ENCODE data around the gene LNP1. TPM values are rescaled to one million over a fixed set of nuclear protein-coding genes. Genes with fewer than 3 reads are reported as not detected.

LNP1 gene
- total RNA-seq, 3 donors from 2014 or later: 1.2 to 1.7 (median 1.3) TPM

DNA sequence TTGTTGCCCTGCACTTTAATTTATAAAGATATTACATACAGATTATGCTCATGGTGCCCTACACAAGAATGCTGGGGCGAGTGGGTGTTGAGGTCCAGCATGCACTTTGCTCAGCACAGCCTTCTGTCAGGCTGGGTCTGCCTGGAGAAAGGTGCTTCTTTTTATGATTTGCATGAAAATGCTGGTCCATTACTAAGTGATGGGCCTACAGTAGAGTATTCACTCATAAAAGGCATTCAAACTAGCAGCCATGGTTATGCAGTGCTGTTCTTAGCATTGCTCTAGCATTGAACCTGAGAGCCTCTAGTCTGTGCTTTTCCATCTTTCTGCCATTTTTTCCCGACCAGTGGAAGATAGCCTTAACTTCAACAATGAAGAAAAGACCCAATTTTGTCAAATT is 12.3 kb downstream of the LNP1 start:
- DNase-seq (no peak), ATAC-seq (no peak)
- Histone ChIP-seq H3K9me3 (no peaks in the 10 kb centered on the region), H3K4me1 (ENCODE audit: low read depth) (no peaks in the 10 kb centered on the region), H3K4me3 (no peak overlapping the region), H3K36me3 (ENCODE audit: low read depth) (no peaks in the 10 kb centered on the region)
- intact Hi-C loops (cut with DNase I, micrococcal nuclease): no loop called here
- TF ChIP-seq, protein P1, sequence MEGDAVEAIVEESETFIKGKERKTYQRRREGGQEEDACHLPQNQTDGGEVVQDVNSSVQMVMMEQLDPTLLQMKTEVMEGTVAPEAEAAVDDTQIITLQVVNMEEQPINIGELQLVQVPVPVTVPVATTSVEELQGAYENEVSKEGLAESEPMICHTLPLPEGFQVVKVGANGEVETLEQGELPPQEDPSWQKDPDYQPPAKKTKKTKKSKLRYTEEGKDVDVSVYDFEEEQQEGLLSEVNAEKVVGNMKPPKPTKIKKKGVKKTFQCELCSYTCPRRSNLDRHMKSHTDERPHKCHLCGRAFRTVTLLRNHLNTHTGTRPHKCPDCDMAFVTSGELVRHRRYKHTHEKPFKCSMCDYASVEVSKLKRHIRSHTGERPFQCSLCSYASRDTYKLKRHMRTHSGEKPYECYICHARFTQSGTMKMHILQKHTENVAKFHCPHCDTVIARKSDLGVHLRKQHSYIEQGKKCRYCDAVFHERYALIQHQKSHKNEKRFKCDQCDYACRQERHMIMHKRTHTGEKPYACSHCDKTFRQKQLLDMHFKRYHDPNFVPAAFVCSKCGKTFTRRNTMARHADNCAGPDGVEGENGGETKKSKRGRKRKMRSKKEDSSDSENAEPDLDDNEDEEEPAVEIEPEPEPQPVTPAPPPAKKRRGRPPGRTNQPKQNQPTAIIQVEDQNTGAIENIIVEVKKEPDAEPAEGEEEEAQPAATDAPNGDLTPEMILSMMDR (IDR thresholded peaks at IDR 0.05): no peak

DNA sequence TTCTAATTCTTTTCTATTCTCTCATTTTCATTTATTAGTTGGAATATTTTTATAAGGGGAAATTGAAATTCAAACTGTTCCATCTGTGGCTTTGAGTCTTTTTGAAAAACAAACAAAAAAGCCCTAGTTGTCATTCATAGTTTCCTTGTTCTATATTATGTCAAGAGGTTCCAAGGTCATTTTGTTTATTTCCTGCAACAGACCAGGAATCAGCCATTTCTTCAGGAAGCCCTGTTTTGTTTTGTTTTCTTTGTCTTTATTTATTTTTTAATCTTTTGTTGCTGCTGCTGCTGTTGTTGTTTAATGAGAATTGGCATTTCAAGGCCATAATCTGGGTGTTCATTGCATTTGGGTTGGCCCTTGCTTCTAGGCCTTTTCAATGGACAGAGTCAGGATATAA is 14.8 kb downstream of the LNP1 start:
- Histone ChIP-seq H3K4me1 (ENCODE audit: low read depth) (no peaks in the 10 kb centered on the region), H3K9me3 (no peaks in the 10 kb centered on the region), H3K4me3 (no peak overlapping the region), H3K36me3 (ENCODE audit: low read depth) (no peaks in the 10 kb centered on the region)
- no peak for DNase-seq
- TF ChIP-seq, protein P1 (IDR thresholded peaks at IDR 0.05): no peak
- intact Hi-C loops (cut with DNase I, micrococcal nuclease): no loop called here
- peak; percentile 40 for ATAC-seq

DNA sequence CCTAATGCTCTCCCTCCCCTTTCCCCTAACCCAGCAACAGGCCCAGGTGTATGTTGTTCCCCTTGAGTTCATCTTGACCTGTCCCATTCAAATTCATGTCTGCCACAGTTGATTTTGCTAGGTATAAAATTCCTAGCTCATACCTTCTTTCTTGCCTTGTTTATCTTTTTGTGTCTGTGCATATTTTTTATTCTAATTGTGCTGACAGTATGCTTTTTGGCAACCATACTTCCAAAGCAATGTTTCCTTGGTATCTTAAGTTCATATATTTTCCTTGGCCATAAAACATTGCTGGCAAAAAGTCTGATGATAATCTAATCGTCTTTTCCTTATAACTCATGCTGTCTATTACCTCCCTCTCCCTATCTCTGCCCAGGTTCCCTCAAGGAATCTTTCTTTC is 15.5 kb downstream of the LNP1 start:
- H3K4me3 ChIP-seq: no peak overlapping the region
- ATAC-seq (no peak), DNase-seq (no peak)
- TF ChIP-seq, protein P1 (IDR thresholded peaks at IDR 0.05): no peak
- no peaks in the 10 kb centered on the region for H3K9me3 ChIP-seq
- intact Hi-C loops (cut with DNase I, micrococcal nuclease): no loop called here
- no peaks in the 10 kb centered on the region for H3K4me1 ChIP-seq (ENCODE audit: low read depth)
- H3K36me3 ChIP-seq (ENCODE audit: low read depth): no peaks in the 10 kb centered on the region

DNA sequence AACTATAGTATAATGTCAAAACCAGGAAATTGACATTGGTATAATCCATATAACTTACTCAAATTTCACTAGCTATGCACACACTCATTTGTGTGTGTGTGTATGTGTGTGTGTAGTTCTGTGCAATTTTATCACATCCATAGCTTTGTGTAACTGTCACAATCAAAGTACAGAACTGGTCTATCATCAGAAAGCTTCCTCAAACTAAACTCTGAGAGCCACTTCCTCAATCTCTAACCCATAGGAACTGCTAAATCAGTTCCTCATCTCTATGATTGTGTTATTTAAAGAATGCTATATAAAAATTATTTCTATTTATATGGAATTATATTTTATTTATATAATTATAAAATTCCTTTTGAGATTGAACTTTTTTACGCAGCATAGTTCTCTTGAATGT is 18.1 kb downstream of the LNP1 start:
- ATAC-seq: no peak

DNA sequence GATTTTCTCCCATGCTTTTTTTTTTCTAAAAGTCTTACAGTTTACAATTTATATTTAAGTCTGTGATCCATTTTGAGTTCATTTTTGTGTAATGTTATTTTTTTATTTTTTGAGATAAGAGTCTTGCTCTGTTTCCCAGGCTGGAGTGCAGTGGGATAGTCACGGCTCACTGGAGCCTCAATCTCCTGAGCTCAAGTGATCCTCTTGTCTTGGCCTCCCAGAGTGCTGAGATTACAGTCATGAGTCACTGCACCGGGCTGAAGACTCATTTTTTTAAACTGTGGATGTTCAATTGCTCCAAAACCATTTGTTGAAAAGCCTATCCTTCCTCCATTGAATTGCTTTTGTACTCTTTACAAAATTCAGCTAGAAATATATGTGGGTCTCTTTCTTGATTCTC is 19.5 kb downstream of the LNP1 start:
- H3K4me3 ChIP-seq: no peak overlapping the region
- intact Hi-C loops (cut with DNase I, micrococcal nuclease): no loop called here

More for the DNA sequence above, 18.1 kb downstream of the LNP1 start:
- TF ChIP-seq, protein P1 (IDR thresholded peaks at IDR 0.05): no peak
- Histone ChIP-seq H3K9me3 (no peaks in the 10 kb centered on the region), H3K36me3 (ENCODE audit: low read depth) (no peaks in the 10 kb centered on the region), H3K4me3 (no peak overlapping the region), H3K4me1 (ENCODE audit: low read depth) (no peaks in the 10 kb centered on the region)
- intact Hi-C loops (cut with DNase I, micrococcal nuclease): no loop called here
- no peak for DNase-seq

More for the DNA sequence above, 19.5 kb downstream of the LNP1 start:
- ATAC-seq (no peak), DNase-seq (no peak)
- no peaks in the 10 kb centered on the region for H3K9me3 ChIP-seq
- H3K4me1 ChIP-seq (ENCODE audit: low read depth): peaks cover 2% of the 10 kb centered on the region
- TF ChIP-seq, protein P1 (IDR thresholded peaks at IDR 0.05): no peak
- H3K36me3 ChIP-seq (ENCODE audit: low read depth): no peaks in the 10 kb centered on the region

All from mucosa of descending colon (tissue), 3 donors.